ENCODE results near the gene KIF5B.

The KIF5B gene

DNA sequence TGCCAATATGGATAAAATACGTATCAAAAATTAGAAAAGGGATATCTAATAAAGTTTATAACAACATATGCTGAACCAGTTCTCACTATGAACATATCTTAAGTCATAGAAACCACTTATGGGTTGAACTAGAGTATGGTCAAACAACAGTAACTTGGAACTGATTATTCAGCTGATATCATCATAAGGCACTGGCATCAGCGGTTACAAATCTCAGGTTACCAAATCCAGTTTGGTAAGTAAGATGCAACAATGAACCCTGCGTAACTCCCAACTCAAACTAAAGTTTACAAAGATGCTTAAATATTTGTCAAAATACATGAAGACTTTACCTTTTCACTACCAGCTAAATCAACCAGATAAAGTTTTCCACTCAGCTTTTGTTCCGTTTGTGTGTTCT is 19.3 kb downstream of the KIF5B start:
- no peak overlapping the region for H3K27ac ChIP-seq
- in situ Hi-C loops (cut with HindIII; ENCODE audit: low pct_ligation_motif_present, low sequenced_read_pairs) = no loop called here
- DNase-seq = no peak
- TF ChIP-seq, protein P1, sequence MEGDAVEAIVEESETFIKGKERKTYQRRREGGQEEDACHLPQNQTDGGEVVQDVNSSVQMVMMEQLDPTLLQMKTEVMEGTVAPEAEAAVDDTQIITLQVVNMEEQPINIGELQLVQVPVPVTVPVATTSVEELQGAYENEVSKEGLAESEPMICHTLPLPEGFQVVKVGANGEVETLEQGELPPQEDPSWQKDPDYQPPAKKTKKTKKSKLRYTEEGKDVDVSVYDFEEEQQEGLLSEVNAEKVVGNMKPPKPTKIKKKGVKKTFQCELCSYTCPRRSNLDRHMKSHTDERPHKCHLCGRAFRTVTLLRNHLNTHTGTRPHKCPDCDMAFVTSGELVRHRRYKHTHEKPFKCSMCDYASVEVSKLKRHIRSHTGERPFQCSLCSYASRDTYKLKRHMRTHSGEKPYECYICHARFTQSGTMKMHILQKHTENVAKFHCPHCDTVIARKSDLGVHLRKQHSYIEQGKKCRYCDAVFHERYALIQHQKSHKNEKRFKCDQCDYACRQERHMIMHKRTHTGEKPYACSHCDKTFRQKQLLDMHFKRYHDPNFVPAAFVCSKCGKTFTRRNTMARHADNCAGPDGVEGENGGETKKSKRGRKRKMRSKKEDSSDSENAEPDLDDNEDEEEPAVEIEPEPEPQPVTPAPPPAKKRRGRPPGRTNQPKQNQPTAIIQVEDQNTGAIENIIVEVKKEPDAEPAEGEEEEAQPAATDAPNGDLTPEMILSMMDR (IDR thresholded peaks at IDR 0.05; ENCODE audit: low read depth, low read length, missing control alignments) = no peak
- peaks cover 58% of the 10 kb centered on the region for H3K36me3 ChIP-seq (replicated peaks)
- H3K27me3 ChIP-seq (replicated peaks) = no peaks in the 10 kb centered on the region
- no peak overlapping the region for H3K4me3 ChIP-seq (ENCODE audit: low read depth, low read length)

DNA sequence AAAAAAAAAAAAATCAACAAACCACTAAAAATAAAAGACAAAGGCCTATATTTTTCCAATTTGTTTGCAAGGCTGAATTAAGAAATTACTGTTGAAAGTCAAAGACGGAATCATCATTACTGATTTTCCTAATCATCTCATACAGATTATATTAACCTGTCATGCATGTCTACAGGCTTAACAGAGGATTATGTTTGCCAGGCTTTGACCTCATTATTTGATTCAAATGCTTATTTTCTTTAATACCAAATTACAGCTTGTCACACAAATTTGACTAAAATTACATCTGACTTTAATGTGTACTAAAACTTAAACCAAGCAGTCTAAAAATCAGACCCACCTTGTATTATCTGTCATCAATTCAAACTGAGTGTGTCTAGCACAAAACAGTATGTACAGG is 21.2 kb downstream of the KIF5B start:
- Histone ChIP-seq H3K4me3 (ENCODE audit: low read depth, low read length) (no peak overlapping the region), H3K27ac (no peak overlapping the region), H3K27me3 (replicated peaks) (no peaks in the 10 kb centered on the region), H3K36me3 (replicated peaks) (peaks cover 77% of the 10 kb centered on the region)
- TF ChIP-seq, protein P1 (IDR thresholded peaks at IDR 0.05; ENCODE audit: low read depth, low read length, missing control alignments) = no peak
- in situ Hi-C loops (cut with HindIII; ENCODE audit: low pct_ligation_motif_present, low sequenced_read_pairs) = no loop called here
- DNase-seq = no peak

DNA sequence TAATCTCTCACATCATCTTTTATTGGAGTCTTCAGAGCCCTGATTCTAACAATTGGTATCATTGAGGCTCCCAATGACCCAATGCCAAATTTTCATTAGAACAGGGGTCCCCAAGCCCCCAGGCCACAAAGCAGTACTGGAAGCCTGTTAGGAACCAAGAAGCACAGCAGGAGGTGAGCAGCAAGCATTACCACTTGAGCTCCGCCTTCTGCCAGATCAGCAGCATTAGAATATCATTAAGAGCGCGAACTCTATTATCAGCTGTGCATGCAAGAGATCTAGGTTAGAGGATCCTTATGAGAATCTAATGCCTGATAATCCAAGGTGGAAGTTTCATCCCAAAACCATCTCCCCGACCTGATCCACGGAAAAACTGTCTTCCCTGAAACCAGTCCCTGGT is 23.1 kb downstream of the KIF5B start:
- no peaks in the 10 kb centered on the region for H3K27me3 ChIP-seq (replicated peaks)
- H3K4me3 ChIP-seq (ENCODE audit: low read depth, low read length) = no peak overlapping the region
- no peak for DNase-seq
- no peak overlapping the region for H3K27ac ChIP-seq
- in situ Hi-C loops (cut with HindIII; ENCODE audit: low pct_ligation_motif_present, low sequenced_read_pairs) = no loop called here
- H3K36me3 ChIP-seq (replicated peaks) = peaks cover 91% of the 10 kb centered on the region
- TF ChIP-seq, protein P1 (IDR thresholded peaks at IDR 0.05; ENCODE audit: low read depth, low read length, missing control alignments) = no peak

DNA sequence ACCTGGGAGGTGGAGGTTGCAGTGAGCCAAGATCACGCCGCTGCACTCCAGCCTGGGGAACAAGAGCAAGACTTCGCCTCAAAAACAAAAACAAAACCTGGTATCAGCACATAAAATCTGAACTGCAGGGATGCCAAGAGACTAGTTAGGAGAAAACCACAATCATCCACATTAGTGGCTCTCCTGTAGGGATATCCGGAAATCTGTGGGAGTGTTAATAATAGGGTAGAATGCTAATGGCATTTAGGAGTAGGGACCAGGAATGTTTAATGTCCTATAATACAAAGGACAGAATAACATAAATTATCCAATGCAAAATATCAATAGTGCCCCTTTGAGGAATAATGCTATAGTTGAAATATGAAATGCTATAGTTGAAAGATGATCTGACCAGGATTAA is 24.3 kb downstream of the KIF5B start:
- no peak overlapping the region for H3K4me3 ChIP-seq (ENCODE audit: low read depth, low read length)
- peaks cover 90% of the 10 kb centered on the region for H3K36me3 ChIP-seq (replicated peaks)
- no peaks in the 10 kb centered on the region for H3K27me3 ChIP-seq (replicated peaks)
- no peak for DNase-seq
- in situ Hi-C loops (cut with HindIII; ENCODE audit: low pct_ligation_motif_present, low sequenced_read_pairs) = no loop called here
- TF ChIP-seq, protein P1 (IDR thresholded peaks at IDR 0.05; ENCODE audit: low read depth, low read length, missing control alignments) = no peak
- H3K27ac ChIP-seq = no peak overlapping the region

DNA sequence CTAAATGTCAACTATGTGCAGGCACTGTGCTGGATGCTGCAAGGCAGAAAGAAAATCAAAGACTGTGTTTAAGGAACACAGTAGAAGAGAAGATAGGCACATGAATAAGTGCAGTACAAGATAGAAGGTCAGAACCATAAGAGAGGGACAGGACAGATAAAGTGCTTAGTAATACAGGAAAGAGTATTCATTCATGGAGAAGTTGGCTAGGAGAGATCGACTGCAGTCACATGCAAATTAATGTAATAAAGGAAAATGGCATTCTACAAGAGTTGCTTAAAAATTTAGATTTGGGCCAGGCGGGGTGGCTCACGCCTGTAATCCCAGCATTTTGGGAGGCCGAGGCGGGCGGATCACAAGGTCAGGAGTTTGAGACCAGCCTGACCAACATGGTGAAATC is 24.8 kb downstream of the KIF5B start:
- no peak overlapping the region for H3K4me3 ChIP-seq (ENCODE audit: low read depth, low read length)
- no peak overlapping the region for H3K27ac ChIP-seq
- no peak for DNase-seq
- peaks cover 89% of the 10 kb centered on the region for H3K36me3 ChIP-seq (replicated peaks)
- no peaks in the 10 kb centered on the region for H3K27me3 ChIP-seq (replicated peaks)
- in situ Hi-C loops (cut with HindIII; ENCODE audit: low pct_ligation_motif_present, low sequenced_read_pairs) = no loop called here
- TF ChIP-seq, protein P1 (IDR thresholded peaks at IDR 0.05; ENCODE audit: low read depth, low read length, missing control alignments) = no peak

DNA sequence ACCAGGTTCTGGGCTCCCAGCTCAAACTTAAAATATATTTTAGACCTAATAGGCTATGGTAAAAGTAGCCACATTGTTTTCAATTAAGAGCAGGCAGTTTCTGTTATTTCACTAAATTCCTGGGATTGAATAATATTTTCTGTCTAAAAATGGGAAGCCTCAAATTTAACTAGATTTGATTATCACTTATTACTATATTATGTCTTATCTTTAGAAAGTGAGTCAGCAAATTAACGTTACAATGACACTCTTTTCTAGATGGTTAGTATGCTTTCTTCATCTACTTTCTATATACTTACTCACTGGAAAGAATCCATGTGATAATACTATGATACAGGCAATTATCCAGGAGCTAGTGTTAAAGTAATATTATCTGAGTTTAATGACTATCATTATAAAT is 27.5 kb downstream of the KIF5B start:
- in situ Hi-C loops (cut with HindIII; ENCODE audit: low pct_ligation_motif_present, low sequenced_read_pairs) = no loop called here
- TF ChIP-seq, protein P1 (IDR thresholded peaks at IDR 0.05; ENCODE audit: low read depth, low read length, missing control alignments) = no peak
- H3K36me3 ChIP-seq (replicated peaks) = peaks cover 72% of the 10 kb centered on the region

More for the DNA sequence above, 27.5 kb downstream of the KIF5B start:
- Histone ChIP-seq H3K27me3 (replicated peaks) (no peaks in the 10 kb centered on the region), H3K27ac (no peak overlapping the region), H3K4me3 (ENCODE audit: low read depth, low read length) (no peak overlapping the region)
- no peak for DNase-seq

All from brain microvascular endothelial cell (primary cell).